Right lung (tissue), 5 donors: Measurements from ENCODE around the gene TTF2. TPM values are rescaled to one million over a fixed set of nuclear protein-coding genes. Genes with fewer than 3 reads are reported as not detected.

Source experiments
- DNase-seq, 2 donors: peaks; one replicate each; pipeline ENCODE4 v3.0.0-alpha.2; 2013
- polyA plus RNA-seq, 5 donors: library from polyadenylated mRNA; unstranded; fragments of 120-200 nt; gene quantifications; one replicate each; pipeline versions ENCODE4 v1.2.1 to v1.2.3, GENCODE V29; 2013; ENCODE audit warnings: inconsistent platforms in 1 of 5, low replicate concordance in 1 of 5; ENCODE audit not compliant: insufficient read length in 5 of 5, insufficient read depth in 1 of 5

TTF2 gene
- polyA plus RNA-seq, 5 donors, result 15.2 to 32.7 (median 26.0) TPM

- DNase-seq, result no peak
Observed at GRCh38 chr1:117120774-117121588, 60.9 kb downstream of the TTF2 start.

- peak; percentile 97 for DNase-seq
Observed at GRCh38 chr1:117121589-117122329, 61.6 kb downstream of the TTF2 start, which contains the start of gene TRIM45. Gene TRIM45, minus strand, starts transcription at chr1:117121749. Its CDS starts 548 bp downstream, at chr1:117121201.

- no peak for DNase-seq
Observed at GRCh38 chr1:117122330-117123025, 62.4 kb downstream of the TTF2 start.

GRCh38 chr1:117123274-117123673 lies 63.1 kb downstream of the TTF2 start:
- no peak for DNase-seq

GRCh38 chr1:117124661-117125060 lies 64.5 kb downstream of the TTF2 start:
- DNase-seq, result no peak

GRCh38 chr1:117127795-117128194 lies 67.7 kb downstream of the TTF2 start:
- DNase-seq, result no peak

- DNase-seq, result peak in 1 of 2 donors; percentile 49
Observed at GRCh38 chr1:117128323-117129079, 68.4 kb downstream of the TTF2 start.

- DNase-seq, result no peak
Observed at GRCh38 chr1:117130526-117130925, 70.4 kb downstream of the TTF2 start.

- DNase-seq, result no peak
Observed at GRCh38 chr1:117135329-117135728, 75.2 kb downstream of the TTF2 start.

- DNase-seq, result no peak
Observed at GRCh38 chr1:117136749-117137148, 76.6 kb downstream of the TTF2 start.

- DNase-seq, result no peak
Observed at GRCh38 chr1:117137281-117137855, 77.2 kb downstream of the TTF2 start.

GRCh38 chr1:117138106-117138505 lies 78.0 kb downstream of the TTF2 start:
- DNase-seq, result no peak

- DNase-seq, result no peak
Observed at GRCh38 chr1:117138561-117138960, 78.4 kb downstream of the TTF2 start.

GRCh38 chr1:117142200-117142599 lies 82.1 kb downstream of the TTF2 start:
- DNase-seq, result no peak

- no peak for DNase-seq
Observed at GRCh38 chr1:117143172-117143571, 83.0 kb downstream of the TTF2 start.

- no peak for DNase-seq
Observed at GRCh38 chr1:117143871-117144270, 83.7 kb downstream of the TTF2 start.

- no peak for DNase-seq
Observed at GRCh38 chr1:117146072-117146471, 85.9 kb downstream of the TTF2 start.

- DNase-seq, result no peak
Observed at GRCh38 chr1:117146575-117147340, 86.6 kb downstream of the TTF2 start.

- no peak for DNase-seq
Observed at GRCh38 chr1:117147341-117147831, 87.3 kb downstream of the TTF2 start.
